Measurements from ENCODE around the gene DEUP1. TPM values are rescaled to one million over a fixed set of nuclear protein-coding genes. Genes with fewer than 3 reads are reported as not detected.
"Not testable (repeated sequence)": the region's sequence is repeated elsewhere in the genome, so short reads cannot be mapped to it uniquely, and the experiment has no call there.

DEUP1 gene
- total RNA-seq, 4 donors from 2014 or later, result not detected

DNA sequence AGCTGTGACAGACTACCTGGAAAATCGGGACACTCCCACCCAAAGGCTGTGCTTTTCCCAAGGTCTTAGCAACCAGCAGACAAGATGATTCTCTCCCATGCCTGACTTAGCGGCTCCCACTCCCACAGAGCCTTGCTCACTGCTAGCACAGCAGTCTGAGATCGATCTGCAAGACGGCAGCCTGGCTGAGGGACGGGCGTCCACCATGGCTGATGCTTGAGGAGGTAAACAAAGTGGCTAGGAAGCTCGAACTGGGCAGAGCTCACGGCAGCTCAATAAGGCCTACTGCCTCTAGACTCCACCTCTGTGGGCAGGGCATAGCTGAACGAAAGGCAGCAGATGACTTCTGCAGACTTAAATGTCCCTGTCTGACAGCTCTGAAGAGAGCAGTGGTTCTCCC, 127.7 kb downstream of the DEUP1 start:
- TF ChIP-seq, protein P1, sequence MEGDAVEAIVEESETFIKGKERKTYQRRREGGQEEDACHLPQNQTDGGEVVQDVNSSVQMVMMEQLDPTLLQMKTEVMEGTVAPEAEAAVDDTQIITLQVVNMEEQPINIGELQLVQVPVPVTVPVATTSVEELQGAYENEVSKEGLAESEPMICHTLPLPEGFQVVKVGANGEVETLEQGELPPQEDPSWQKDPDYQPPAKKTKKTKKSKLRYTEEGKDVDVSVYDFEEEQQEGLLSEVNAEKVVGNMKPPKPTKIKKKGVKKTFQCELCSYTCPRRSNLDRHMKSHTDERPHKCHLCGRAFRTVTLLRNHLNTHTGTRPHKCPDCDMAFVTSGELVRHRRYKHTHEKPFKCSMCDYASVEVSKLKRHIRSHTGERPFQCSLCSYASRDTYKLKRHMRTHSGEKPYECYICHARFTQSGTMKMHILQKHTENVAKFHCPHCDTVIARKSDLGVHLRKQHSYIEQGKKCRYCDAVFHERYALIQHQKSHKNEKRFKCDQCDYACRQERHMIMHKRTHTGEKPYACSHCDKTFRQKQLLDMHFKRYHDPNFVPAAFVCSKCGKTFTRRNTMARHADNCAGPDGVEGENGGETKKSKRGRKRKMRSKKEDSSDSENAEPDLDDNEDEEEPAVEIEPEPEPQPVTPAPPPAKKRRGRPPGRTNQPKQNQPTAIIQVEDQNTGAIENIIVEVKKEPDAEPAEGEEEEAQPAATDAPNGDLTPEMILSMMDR (IDR thresholded peaks at IDR 0.05 in 4 of 5, conservative IDR thresholded peaks at IDR 0.05 in 1 of 5), result no peak
- TF ChIP-seq POLR2A (IDR thresholded peaks at IDR 0.05), result no peak
- no peak for ATAC-seq

GRCh38 chr11:93463666-93464065, 133.1 kb downstream of the DEUP1 start:
- H3K36me3 ChIP-seq; H3K4me1 ChIP-seq; H3K4me3 ChIP-seq; ATAC-seq; DNase-seq; H3K27me3 ChIP-seq; intact Hi-C loops (cut with DNase I; ENCODE audit: low total_unique reads); H3K9me3 ChIP-seq; H3K27ac ChIP-seq; in situ Hi-C loops (cut with MboI; ENCODE audit: low sequenced_read_pairs in 4 of 4): not testable (repeated sequence)

More for the DNA sequence above, 127.7 kb downstream of the DEUP1 start:
- Histone ChIP-seq H3K27ac (no peak overlapping the region), H3K36me3 (no peaks in the 10 kb centered on the region), H3K4me1 (no peaks in the 10 kb centered on the region), H3K4me3 (no peak overlapping the region), H3K9me3 (no peaks in the 10 kb centered on the region), H3K27me3 (no peaks in the 10 kb centered on the region)
- intact Hi-C loops (cut with DNase I; ENCODE audit: low total_unique reads), result no loop called here
- DNase-seq, result no peak
- in situ Hi-C loops (cut with MboI; ENCODE audit: low sequenced_read_pairs in 4 of 4), result no loop called here

GRCh38 chr11:93464927-93465540, 134.5 kb downstream of the DEUP1 start:
- in situ Hi-C loops (cut with MboI; ENCODE audit: low sequenced_read_pairs in 4 of 4) (no loop called here), intact Hi-C loops (cut with DNase I; ENCODE audit: low total_unique reads) (no loop called here)
- Histone ChIP-seq H3K36me3 (no peaks in the 10 kb centered on the region), H3K4me1 (no peaks in the 10 kb centered on the region), H3K9me3 (no peaks in the 10 kb centered on the region), H3K4me3 (no peak overlapping the region), H3K27me3 (no peaks in the 10 kb centered on the region), H3K27ac (no peak overlapping the region)
- ATAC-seq (no peak), DNase-seq (no peak)
- TF ChIP-seq POLR2A (IDR thresholded peaks at IDR 0.05), result no peak
- TF ChIP-seq, protein P1 (IDR thresholded peaks at IDR 0.05 in 4 of 5, conservative IDR thresholded peaks at IDR 0.05 in 1 of 5), result no peak

- Histone ChIP-seq H3K9me3 (no peaks in the 10 kb centered on the region), H3K27ac (no peak overlapping the region), H3K4me1 (no peaks in the 10 kb centered on the region), H3K27me3 (no peaks in the 10 kb centered on the region), H3K36me3 (no peaks in the 10 kb centered on the region), H3K4me3 (no peak overlapping the region)
- intact Hi-C loops (cut with DNase I; ENCODE audit: low total_unique reads), result no loop called here
- DNase-seq, result no peak
- in situ Hi-C loops (cut with MboI; ENCODE audit: low sequenced_read_pairs in 4 of 4), result no loop called here
- TF ChIP-seq POLR2A (IDR thresholded peaks at IDR 0.05), result no peak
- TF ChIP-seq, protein P1 (IDR thresholded peaks at IDR 0.05 in 4 of 5, conservative IDR thresholded peaks at IDR 0.05 in 1 of 5), result no peak
- no peak for ATAC-seq
Observed at GRCh38 chr11:93467054-93467453, 136.5 kb downstream of the DEUP1 start.

DNA sequence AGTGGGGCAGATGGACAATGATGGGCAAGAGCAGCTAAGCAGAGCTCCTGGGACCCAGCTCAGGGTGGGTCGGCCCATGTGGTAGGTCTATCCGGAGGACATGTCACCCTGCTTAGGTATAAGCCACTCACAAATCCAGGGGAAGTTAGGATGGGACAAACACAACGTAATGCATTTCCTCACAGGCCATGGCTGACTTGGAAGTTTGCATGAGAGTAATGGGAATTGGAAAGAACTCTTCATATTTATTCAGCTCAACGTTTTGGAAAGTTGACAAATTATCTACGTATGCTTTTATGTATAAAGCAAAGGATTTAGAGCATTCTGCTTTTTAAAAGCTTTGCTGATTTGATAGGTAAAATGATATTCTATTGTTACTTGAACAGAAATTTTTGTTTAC, 137.7 kb downstream of the DEUP1 start:
- ATAC-seq (no peak), DNase-seq (no peak)
- Histone ChIP-seq H3K36me3 (no peaks in the 10 kb centered on the region), H3K9me3 (no peaks in the 10 kb centered on the region), H3K4me3 (no peak overlapping the region), H3K27me3 (no peaks in the 10 kb centered on the region), H3K27ac (no peak overlapping the region), H3K4me1 (no peaks in the 10 kb centered on the region)
- in situ Hi-C loops (cut with MboI; ENCODE audit: low sequenced_read_pairs in 4 of 4) (no loop called here), intact Hi-C loops (cut with DNase I; ENCODE audit: low total_unique reads) (no loop called here)
- TF ChIP-seq, protein P1 (IDR thresholded peaks at IDR 0.05 in 4 of 5, conservative IDR thresholded peaks at IDR 0.05 in 1 of 5), result no peak
- no peak for TF ChIP-seq POLR2A (IDR thresholded peaks at IDR 0.05)
